ENCODE results near the gene ASIC3.
"Not testable (repeated sequence)": the region's sequence is repeated elsewhere in the genome, so short reads cannot be mapped to it uniquely, and the experiment has no call there.

ASIC3 gene

GRCh38 chr7:151034312-151035025 is 13.9 kb upstream of the ASIC3 start:
- DNase-seq = no peak

GRCh38 chr7:151035026-151035717 is 13.2 kb upstream of the ASIC3 start:
- no peak for DNase-seq

GRCh38 chr7:151035902-151036301 is 12.4 kb upstream of the ASIC3 start:
- DNase-seq = no peak

- no peak for DNase-seq
These were observed 9.1 kb upstream of the ASIC3 start for GRCh38 chr7:151038951-151039849.

- no peak for DNase-seq
These were observed 8.3 kb upstream of the ASIC3 start for GRCh38 chr7:151039850-151040548.

GRCh38 chr7:151040616-151041375 is 7.5 kb upstream of the ASIC3 start:
- no peak for DNase-seq

- DNase-seq = not testable (repeated sequence)
These were observed 4.9 kb upstream of the ASIC3 start for GRCh38 chr7:151043449-151043848.

GRCh38 chr7:151043959-151044358 is 4.4 kb upstream of the ASIC3 start:
- no peak for DNase-seq

GRCh38 chr7:151045262-151045661 is 3.1 kb upstream of the ASIC3 start:
- DNase-seq = no peak

GRCh38 chr7:151045967-151046366 is 2.4 kb upstream of the ASIC3 start:
- DNase-seq = no peak

GRCh38 chr7:151046603-151047573 is 1.4 kb upstream of the ASIC3 start:
- no peak for DNase-seq

- no peak for DNase-seq
These were observed 656 bp downstream of the ASIC3 start for GRCh38 chr7:151048911-151049463.

- no peak for DNase-seq
These were observed 2.8 kb downstream of the ASIC3 start for GRCh38 chr7:151051108-151051507.

GRCh38 chr7:151053096-151053495 is 4.8 kb downstream of the ASIC3 start:
- DNase-seq = no peak

GRCh38 chr7:151053751-151054150 is 5.4 kb downstream of the ASIC3 start:
- DNase-seq = no peak

- no peak for DNase-seq
These were observed 7.9 kb downstream of the ASIC3 start for GRCh38 chr7:151056283-151056665.

- no peak for DNase-seq
These were observed 8.6 kb downstream of the ASIC3 start for GRCh38 chr7:151056666-151057505.

GRCh38 chr7:151057506-151057988 is 9.2 kb downstream of the ASIC3 start, which contains the start of gene CDK5:
Gene CDK5 (minus strand): TSS chr7:151057897. CDS start chr7:151057848, 49 bp downstream.
- DNase-seq = no peak
